Measurements from ENCODE around the gene ZNHIT2. TPM values are rescaled to one million over a fixed set of nuclear protein-coding genes. Genes with fewer than 3 reads are reported as not detected.
"Not testable (repeated sequence)": the region's sequence is repeated elsewhere in the genome, so short reads cannot be mapped to it uniquely, and the experiment has no call there.

The ZNHIT2 gene
- total RNA-seq, 1 experiment from 2014 or later = 104 TPM

- no peak for DNase-seq (ENCODE audit: low spot score)
Measured at GRCh38 chr11:65119670-65119995, 2.1 kb upstream of the ZNHIT2 start.

- not testable (repeated sequence) for DNase-seq (ENCODE audit: low spot score)
Measured at GRCh38 chr11:65118891-65119669, 1.6 kb upstream of the ZNHIT2 start.

- no peak for DNase-seq (ENCODE audit: low spot score)
Measured at GRCh38 chr11:65118097-65118837, 766 bp upstream of the ZNHIT2 start.

DNA sequence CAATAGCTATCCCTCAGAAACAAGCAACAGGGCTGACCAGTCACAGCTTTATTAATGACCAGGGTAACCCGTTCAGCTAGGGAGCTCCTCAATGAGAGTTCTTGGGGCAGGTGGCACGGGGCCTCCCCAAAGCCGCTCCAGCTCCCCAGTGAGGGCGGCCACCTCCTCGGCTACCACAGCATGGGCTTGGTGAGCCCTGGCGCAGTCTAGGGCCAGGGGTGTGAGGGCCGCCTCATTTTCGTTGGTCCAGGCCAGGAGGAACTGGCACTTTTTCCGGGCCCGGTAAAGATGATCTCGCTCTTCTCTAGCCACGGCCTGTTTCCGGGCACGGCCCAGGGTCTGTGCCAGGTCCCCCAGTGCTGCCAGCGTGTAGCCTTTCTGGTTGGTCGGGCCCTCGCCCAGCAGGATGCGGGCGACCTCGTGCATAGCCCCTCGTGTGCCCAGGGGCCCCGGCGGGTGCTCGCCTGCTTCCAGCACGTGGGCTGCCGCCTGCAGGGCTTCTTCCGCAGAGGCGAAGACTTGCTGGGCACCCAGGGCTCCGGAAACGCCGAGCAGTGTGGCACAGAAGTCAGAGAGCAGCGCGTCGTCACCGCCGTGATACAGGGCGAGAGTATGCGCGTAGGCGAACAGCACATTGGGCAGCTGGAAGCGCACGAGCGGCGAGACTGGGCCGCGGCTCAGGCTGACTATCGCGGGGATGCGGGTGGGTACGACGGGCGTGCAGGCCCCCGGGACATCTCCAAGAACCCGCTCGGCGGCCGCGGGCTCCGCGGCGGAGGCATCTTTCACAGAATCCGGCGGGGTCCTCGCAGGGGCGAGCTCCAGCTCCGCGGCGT is 913 bp downstream of the ZNHIT2 start:
- peak; percentile 65 for DNase-seq (ENCODE audit: low spot score)

DNA sequence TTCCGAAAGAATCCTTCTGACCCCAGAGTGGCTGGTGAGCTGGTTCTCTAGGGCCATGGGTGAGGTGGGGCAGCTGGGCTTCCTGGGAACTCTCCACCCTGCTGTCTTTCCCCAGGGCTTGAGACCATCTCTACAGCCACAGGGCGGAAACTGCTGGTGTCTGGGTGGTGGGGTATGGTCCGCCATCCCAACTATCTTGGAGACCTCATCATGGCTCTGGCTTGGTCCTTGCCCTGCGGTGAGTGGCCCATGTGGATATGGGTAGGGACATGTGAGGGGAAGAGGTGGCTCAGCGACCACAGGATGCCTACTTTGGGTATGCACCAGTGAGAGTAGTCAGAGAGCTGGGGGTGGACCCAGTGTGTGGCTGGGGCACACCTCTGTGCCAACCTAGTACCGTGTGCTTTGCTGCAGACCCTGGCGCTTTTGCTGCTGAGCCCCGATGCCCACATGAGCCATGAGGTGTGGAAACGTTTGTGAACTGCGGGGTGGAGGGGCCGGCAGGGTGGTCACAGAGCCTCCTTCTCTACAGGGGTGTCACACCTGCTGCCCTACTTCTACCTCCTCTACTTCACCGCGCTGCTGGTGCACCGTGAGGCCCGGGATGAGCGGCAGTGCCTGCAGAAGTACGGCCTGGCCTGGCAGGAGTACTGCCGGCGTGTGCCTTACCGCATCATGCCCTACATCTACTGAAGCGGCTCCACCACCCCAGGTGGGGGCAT is 2.0 kb downstream of the ZNHIT2 start:
- no peak for DNase-seq (ENCODE audit: low spot score)

- DNase-seq (ENCODE audit: low spot score) = no peak
Measured at GRCh38 chr11:65114538-65115171, 2.8 kb downstream of the ZNHIT2 start.

DNA sequence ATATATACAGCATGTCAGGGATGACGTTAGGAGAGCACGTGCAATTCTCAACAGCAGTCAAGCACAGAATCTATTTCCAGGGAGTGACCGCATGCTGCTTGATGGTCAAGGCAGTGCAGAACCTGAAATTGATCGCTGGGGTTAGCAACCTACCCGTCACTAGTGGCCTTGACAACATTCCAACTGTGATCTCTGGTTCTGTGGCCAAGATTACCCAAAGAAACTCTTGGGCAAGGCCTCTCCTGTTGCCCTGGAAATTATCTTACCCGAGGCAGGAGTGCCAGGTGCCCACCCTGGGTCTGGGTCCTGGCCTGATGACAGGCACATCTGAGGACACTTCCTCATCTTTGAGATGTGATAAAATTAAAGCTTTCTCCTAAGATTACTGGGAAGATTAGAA is 3.7 kb downstream of the ZNHIT2 start:
- DNase-seq (ENCODE audit: low spot score) = no peak

DNA sequence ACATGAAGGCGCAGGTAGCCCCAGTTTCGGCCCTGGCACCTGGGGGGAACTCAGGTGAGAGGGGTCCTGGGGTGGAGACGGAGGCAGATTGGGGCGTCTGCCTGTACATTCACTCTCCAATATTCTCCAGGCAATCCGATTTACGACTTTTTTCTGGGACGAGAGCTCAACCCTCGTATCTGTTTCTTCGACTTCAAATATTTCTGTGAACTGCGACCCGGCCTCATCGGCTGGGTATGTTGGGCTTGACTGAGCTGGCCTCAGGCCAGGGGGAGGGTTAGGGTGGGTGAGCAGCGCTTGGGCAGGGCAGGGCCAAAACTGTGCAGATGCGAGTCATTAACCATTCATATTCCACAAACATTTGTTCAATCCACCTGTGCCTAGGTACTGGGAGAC is 4.1 kb downstream of the ZNHIT2 start:
- peak; percentile 54 for DNase-seq (ENCODE audit: low spot score)

GRCh38 chr11:65112546-65113360 is 4.7 kb downstream of the ZNHIT2 start:
- DNase-seq (ENCODE audit: low spot score) = peak; percentile 73

DNA sequence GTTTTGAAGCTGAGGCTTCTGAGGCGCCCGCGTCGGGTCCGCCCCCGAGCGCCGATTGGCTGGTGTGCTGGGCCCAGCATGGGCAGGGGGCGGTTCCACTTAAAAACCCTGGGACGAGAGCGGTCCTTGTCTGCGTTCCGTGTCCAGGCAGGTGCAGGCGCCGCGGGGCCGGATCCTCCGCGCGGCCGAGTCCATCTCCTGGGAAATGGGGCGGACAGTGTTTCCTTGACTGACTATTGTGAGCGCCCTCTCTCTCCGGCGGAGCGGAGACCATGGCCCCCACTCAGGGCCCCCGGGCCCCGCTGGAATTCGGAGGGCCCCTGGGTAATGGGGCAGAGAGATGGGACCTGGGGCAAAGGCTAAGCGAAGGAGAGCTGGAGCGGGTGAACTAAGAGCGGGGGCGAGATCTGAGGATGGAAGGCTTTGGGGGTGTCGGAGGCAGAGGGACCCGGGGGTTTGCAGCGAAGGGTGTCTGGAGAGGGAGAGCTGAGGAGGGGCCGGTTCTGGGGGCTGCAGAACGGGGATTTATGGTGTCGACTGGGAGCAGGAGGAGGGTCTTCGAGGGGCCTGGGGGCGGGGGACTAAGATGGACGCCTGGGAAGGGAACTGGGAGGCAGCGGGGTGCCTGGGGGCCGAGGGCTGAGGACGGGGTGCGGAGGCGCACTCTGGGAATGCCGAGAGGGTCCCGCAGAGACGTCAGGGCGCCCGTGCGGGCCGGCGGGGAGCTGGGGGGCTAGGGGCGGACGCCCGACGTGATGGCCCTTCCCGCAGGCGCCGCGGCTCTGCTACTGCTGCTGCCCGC is 5.6 kb downstream of the ZNHIT2 start, which contains the start of gene TM7SF2:
Gene TM7SF2 (plus strand): TSS at position 129 of the 802 bp plus-strand sequence. CDS start 144 bp downstream, at position 273.
- peak; percentile 98 for DNase-seq (ENCODE audit: low spot score)

DNA sequence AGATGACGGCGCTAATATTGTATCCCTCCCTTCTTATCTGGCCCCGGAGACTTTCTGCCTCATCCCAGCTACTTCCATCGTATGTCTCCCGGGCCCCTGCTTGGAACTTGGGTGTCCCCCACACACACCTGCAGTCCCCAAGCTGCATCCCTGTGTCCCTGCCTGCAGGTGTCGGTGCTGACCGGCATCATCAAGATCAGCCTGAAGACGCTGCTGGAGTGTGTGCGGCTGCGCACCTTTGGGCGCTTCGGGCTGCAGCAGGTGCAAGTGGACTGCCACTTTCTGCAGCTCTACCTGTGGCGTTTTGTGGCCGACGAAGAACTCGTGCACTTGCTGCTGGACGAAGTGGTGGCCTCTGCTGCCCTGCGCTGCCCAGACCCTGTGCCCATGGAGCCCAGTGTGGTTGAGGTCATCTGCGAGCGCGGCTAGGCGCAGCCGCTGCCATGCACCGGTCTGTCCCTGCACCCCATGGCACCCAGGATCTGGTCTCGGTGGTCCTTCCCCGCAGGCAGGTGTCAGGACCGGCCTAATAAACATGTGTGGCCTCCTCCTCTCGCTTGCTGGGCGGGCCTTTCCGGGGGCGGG is 6.2 kb downstream of the ZNHIT2 start:
- no peak for DNase-seq (ENCODE audit: low spot score)

DNA sequence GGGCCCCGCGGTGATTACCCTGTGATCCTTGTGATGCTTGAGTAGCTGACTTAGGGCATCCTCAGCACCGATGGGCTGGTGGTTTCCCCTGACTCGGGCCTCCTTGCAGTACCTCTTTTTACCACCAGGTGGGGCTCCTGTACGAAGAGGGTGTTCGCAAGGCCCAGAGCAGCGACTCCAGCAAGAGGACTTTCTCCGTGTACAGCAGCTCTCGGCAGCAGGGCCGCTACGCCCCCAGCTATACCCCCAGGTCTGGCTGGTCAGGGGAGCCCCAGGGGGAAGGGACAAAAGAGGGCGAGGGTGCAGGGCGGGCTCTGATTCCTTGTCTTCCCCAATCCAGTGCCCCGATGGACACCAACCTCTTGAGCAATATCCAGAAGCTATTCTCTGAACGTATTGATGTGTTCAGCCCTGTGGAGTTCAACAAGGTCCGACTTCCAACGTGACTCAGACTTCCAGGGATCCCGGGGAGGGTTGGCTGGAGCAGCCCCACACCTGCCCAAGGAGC is 7.1 kb downstream of the ZNHIT2 start:
- peak; percentile 97 for DNase-seq (ENCODE audit: low spot score)

DNA sequence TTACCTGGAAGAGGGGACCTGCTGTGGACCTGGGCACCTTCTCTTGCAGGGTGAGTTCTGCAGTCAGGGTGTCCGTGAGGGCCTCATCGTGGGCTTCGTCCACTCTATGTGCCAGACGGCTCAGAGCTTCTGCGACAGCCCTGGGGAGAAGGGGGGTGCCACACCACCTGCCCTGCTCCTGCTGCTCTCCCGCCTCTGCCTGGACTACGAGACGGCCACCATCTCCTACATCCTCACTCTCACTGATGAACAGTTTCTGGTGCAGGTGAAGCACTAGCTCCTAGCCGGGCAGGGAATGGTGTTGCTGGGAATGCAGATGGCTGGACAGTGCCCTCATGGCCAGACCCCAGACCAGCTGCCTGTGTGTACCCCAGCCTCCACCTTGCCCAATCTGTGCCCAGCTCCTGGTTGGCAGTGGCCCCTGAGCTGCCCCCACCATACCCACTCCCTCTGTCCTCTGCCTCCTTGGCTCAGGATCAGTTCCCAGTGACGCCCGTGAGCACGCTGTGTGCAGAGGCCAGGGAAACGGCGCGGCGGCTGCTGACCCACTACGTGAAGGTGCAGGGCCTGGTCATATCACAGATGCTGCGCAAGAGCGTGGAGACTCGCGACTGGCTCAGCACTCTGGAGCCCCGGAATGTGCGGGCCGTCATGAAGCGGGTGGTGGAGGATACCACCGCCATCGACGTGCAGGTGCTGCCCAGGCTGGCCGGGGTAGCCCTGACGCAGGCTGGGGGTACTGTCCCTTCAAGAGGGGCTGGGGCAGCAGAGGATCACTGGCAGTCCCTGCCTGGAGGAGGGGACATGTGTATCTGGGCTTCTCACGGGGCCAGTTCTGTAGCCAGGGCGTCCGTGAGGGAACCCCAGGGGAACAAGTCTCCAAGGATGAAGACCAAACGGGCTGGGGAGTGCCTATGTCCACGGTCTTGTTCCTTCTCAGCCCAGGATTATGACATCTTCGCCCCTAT is 8.0 kb downstream of the ZNHIT2 start:
- DNase-seq (ENCODE audit: low spot score) = no peak

GRCh38 chr11:65108469-65109123 is 8.9 kb downstream of the ZNHIT2 start:
- DNase-seq (ENCODE audit: low spot score) = no peak

- no peak for DNase-seq (ENCODE audit: low spot score)
Measured at GRCh38 chr11:65107751-65108468, 9.6 kb downstream of the ZNHIT2 start.

GRCh38 chr11:65107078-65107477 is 10.4 kb downstream of the ZNHIT2 start:
- no peak for DNase-seq (ENCODE audit: low spot score)

All from HT-29 (cell line).